SU-DHL-6 (cell line): ENCODE measurements around the gene SMARCA5.
"Not testable (repeated sequence)": the region's sequence is repeated elsewhere in the genome, so short reads cannot be mapped to it uniquely, and the experiment has no call there.

Experiments used
- H2AFZ ChIP-seq: fragments of 200-600 bp; sonication (generic); 2 replicates; pipeline ENCODE4 v1.6.1; 2014; ENCODE audit warnings: low read depth, mild to moderate bottlenecking, moderate library complexity, mixed read lengths, antibody characterized with exemption, low read length; ENCODE audit not compliant: severe bottlenecking
- H3F3A ChIP-seq: fragments of 200-600 bp; shearing (Covaris generic); 2 replicates; pipeline ENCODE4 v1.6.0; 2016; ENCODE audit warnings: antibody characterized with exemption, mild to moderate bottlenecking; ENCODE audit not compliant: insufficient read depth
- H3K27ac ChIP-seq: fragments of 200-600 bp; sonication (generic); 2 replicates; pipeline ENCODE4 v1.5.1; 2016; ENCODE audit warnings: low read depth, mild to moderate bottlenecking, low read length, moderate library complexity, mixed read lengths
- H3K27me3 ChIP-seq: fragments of 200-600 bp; sonication (generic), shearing (Covaris generic); 2 replicates; pipeline ENCODE4 v1.6.0; 2014; ENCODE audit warnings: mild to moderate bottlenecking, low read length
- H3K36me3 ChIP-seq: fragments of 200-600 bp; sonication (generic); 2 replicates; pipeline ENCODE4 v1.6.1; 2014; ENCODE audit warnings: mild to moderate bottlenecking, low read length, mixed read lengths
- H3K4me2 ChIP-seq: fragments of 300-600, 200-600 bp; shearing (Covaris generic), sonication (generic); 2 replicates; pipeline ENCODE4 v1.6.0; 2014; ENCODE audit warnings: low read length, low read depth, mild to moderate bottlenecking; ENCODE audit not compliant: poor library complexity, severe bottlenecking
- H3K4me3 ChIP-seq: fragments of 200-600 bp; sonication (generic); 2 replicates; pipeline ENCODE4 v1.5.1; 2014; ENCODE audit warnings: antibody characterized with exemption, low read length, mild to moderate bottlenecking, mixed read lengths; ENCODE audit not compliant: insufficient read depth, poor library complexity, severe bottlenecking
- H3K79me2 ChIP-seq: fragments of 200-600 bp; sonication (generic); 2 replicates; pipeline ENCODE4 v1.6.1; 2014; ENCODE audit warnings: mild to moderate bottlenecking, low read length, moderate library complexity; ENCODE audit not compliant: insufficient read depth
- H3K9ac ChIP-seq: fragments of 200-600 bp; sonication (generic); 2 replicates; pipeline ENCODE4 v1.7.0; 2014; ENCODE audit warnings: mild to moderate bottlenecking, low read length
- H3K9me2 ChIP-seq: fragments of 200-600 bp; sonication (generic); replicated peaks from 2 replicates; pipeline ENCODE4 v1.6.1; 2014; ENCODE audit warnings: low read length; ENCODE audit not compliant: insufficient read depth
- H3K9me3 ChIP-seq: fragments of 200-600 bp; sonication (generic); 2 replicates; pipeline ENCODE4 v1.6.1; 2014; ENCODE audit warnings: low read length, mixed read lengths; ENCODE audit not compliant: insufficient read depth
- H4K20me1 ChIP-seq: fragments of 200-600 bp; sonication (generic); 2 replicates; pipeline ENCODE4 v1.6.1; 2014; ENCODE audit warnings: low read depth, mild to moderate bottlenecking, antibody characterized with exemption, low read length, moderate library complexity, mixed read lengths
- CTCF ChIP-seq: fragments of 200-600 bp; sonication (generic); IDR thresholded peaks from one replicate; pipeline ENCODE4 v1.5.1; 2017; ENCODE audit warnings: antibody characterized with exemption, mild to moderate bottlenecking, low read length, moderate library complexity; ENCODE audit not compliant: insufficient read depth, poor library complexity, severe bottlenecking
- EZH2phosphoT487 ChIP-seq: fragments of 200-600 bp; sonication (generic), shearing (Covaris generic); conservative IDR thresholded peaks from 2 replicates; pipeline ENCODE4 v1.6.1; 2018; ENCODE audit warnings: mild to moderate bottlenecking, antibody characterized with exemption, low read length, moderate library complexity, mixed read lengths

SMARCA5 gene

GRCh38 chr4:143515905-143516304, 2.4 kb downstream of the SMARCA5 start:
- Histone ChIP-seq H3K27ac (no peak overlapping the region), H4K20me1 (peaks cover 10% of the 10 kb centered on the region; the same call in 1 of the 2 replicates)

GRCh38 chr4:143517764-143518163, 4.3 kb downstream of the SMARCA5 start:
- Histone ChIP-seq H3K9me2 (no peaks in the 10 kb centered on the region), H3K36me3 (peaks cover 3% of the 10 kb centered on the region; the same call in 1 of the 2 replicates), H3K79me2 (peaks cover 73% of the 10 kb centered on the region), H2AFZ (no peak overlapping the region), H4K20me1 (peaks cover 10% of the 10 kb centered on the region; the same call in 1 of the 2 replicates), H3K9ac (no peak overlapping the region), H3K27me3 (no peaks in the 10 kb centered on the region), H3K27ac (no peak overlapping the region), H3K4me3 (no peak overlapping the region), H3K9me3 (no peaks in the 10 kb centered on the region), H3F3A (no peaks in the 10 kb centered on the region), H3K4me2 (no peak overlapping the region)
- TF ChIP-seq CTCF: no peak
- no peak for TF ChIP-seq EZH2phosphoT487

More at GRCh38 chr4:143515905-143516304, 2.4 kb downstream of the SMARCA5 start:
- H3F3A ChIP-seq: no peaks in the 10 kb centered on the region
- peak overlapping the region; percentile 86 for H3K4me3 ChIP-seq
- peak overlapping the region; percentile 76 for H3K4me2 ChIP-seq
- no peak overlapping the region for H3K9ac ChIP-seq
- H3K36me3 ChIP-seq: peaks cover 3% of the 10 kb centered on the region; the same call in 1 of the 2 replicates
- no peak for TF ChIP-seq CTCF
- no peak for TF ChIP-seq EZH2phosphoT487
- H3K79me2 ChIP-seq: peaks cover 66% of the 10 kb centered on the region
- H3K9me2 ChIP-seq: no peaks in the 10 kb centered on the region
- no peaks in the 10 kb centered on the region for H3K27me3 ChIP-seq
- no peaks in the 10 kb centered on the region for H3K9me3 ChIP-seq
- no peak overlapping the region for H2AFZ ChIP-seq

GRCh38 chr4:143524211-143524610, 10.7 kb downstream of the SMARCA5 start:
- H3K36me3 ChIP-seq: peaks cover 11% of the 10 kb centered on the region; the same call in 1 of the 2 replicates
- H3K79me2 ChIP-seq: peaks cover 19% of the 10 kb centered on the region

GRCh38 chr4:143528046-143528445, 14.5 kb downstream of the SMARCA5 start:
- H3K4me3 ChIP-seq: not testable (repeated sequence)
- peaks cover 17% of the 10 kb centered on the region; the same call in 1 of the 2 replicates for H3K36me3 ChIP-seq

More at GRCh38 chr4:143524211-143524610, 10.7 kb downstream of the SMARCA5 start:
- no peak overlapping the region for H3K4me2 ChIP-seq
- H3K9me2 ChIP-seq: no peaks in the 10 kb centered on the region
- no peaks in the 10 kb centered on the region for H3K9me3 ChIP-seq
- H2AFZ ChIP-seq: no peak overlapping the region
- H3F3A ChIP-seq: no peaks in the 10 kb centered on the region
- 0 out of 2 replicates have a peak, but pooled peaks cover 3% of the 10 kb centered on the region for H4K20me1 ChIP-seq
- H3K4me3 ChIP-seq: no peak overlapping the region
- no peak overlapping the region for H3K9ac ChIP-seq
- no peak overlapping the region for H3K27ac ChIP-seq
- H3K27me3 ChIP-seq: no peaks in the 10 kb centered on the region
- TF ChIP-seq EZH2phosphoT487 (no peak), CTCF (no peak)

More at GRCh38 chr4:143528046-143528445, 14.5 kb downstream of the SMARCA5 start:
- not testable (repeated sequence) for H4K20me1 ChIP-seq, H3K9me2 ChIP-seq, H3K9me3 ChIP-seq, H3K79me2 ChIP-seq, H3K9ac ChIP-seq, H3K4me2 ChIP-seq, H3K27me3 ChIP-seq, H2AFZ ChIP-seq, H3K27ac ChIP-seq, H3F3A ChIP-seq
